Thoracic aorta (tissue), 2 donors: ENCODE results near the gene CAMSAP1. TPM values are rescaled to one million over a fixed set of nuclear protein-coding genes. Genes with fewer than 3 reads are reported as not detected.
"Not testable (repeated sequence)": the region's sequence is repeated elsewhere in the genome, so short reads cannot be mapped to it uniquely, and the experiment has no call there.

ENCODE experiments used
- ATAC-seq: fragments of 150-250 bp; one replicate; pipeline ENCODE4 v1.8.0; 2017; ENCODE audit warnings: low read depth; ENCODE audit not compliant: insufficient number of reproducible peaks, low FRiP score
- DNase-seq: peaks from one replicate; pipeline ENCODE4 v3.0.0-alpha.2; 2020; ENCODE audit warnings: low spot score
- H3K27ac ChIP-seq, 2 donors: fragments of 200-600 bp; sonication (generic); 1 replicate in 1 of 2; 2 replicates in 1 of 2; pipeline ENCODE4 v1.5.1; 2016; ENCODE audit warnings: mild to moderate bottlenecking in 2 of 2, moderate library complexity in 2 of 2
- H3K27me3 ChIP-seq: fragments of 200-600 bp; sonication (generic); replicated peaks from 2 replicates; pipeline ENCODE4 v1.6.0; 2016; ENCODE audit warnings: mild to moderate bottlenecking; ENCODE audit not compliant: insufficient read depth
- H3K36me3 ChIP-seq: fragments of 200-600 bp; sonication (generic); one replicate; pipeline ENCODE4 v1.5.1; 2016
- H3K4me1 ChIP-seq, 2 donors: fragments of 200-600 bp; sonication (generic); 1 replicate in 1 of 2; 2 replicates in 1 of 2; pipeline versions ENCODE4 v1.5.1 to v1.6.0; 2016; ENCODE audit warnings: low read depth in 2 of 2, mild to moderate bottlenecking in 1 of 2; ENCODE audit not compliant: control insufficient read depth in 1 of 2
- H3K4me3 ChIP-seq: fragments of 200-600 bp; sonication (generic); 2 replicates; pipeline ENCODE4 v1.5.1; 2016; ENCODE audit warnings: mild to moderate bottlenecking
- H3K9me3 ChIP-seq: fragments of 200-600 bp; sonication (generic); 2 replicates; pipeline ENCODE4 v1.5.1; 2016
- total RNA-seq, 2 donors: library from RNA; depleted of rRNA; stranded (reverse); fragments of >200 nt; gene quantifications; one replicate each; pipeline versions ENCODE4 v1.1.0 to v1.2.3, GENCODE V29; 2016
- TF ChIP-seq, protein P1 (sequence below): fragments of 200-600 bp; sonication (generic); IDR thresholded peaks from one replicate; pipeline ENCODE4 v1.5.1; 2019; ENCODE audit warnings: antibody characterized with exemption

CAMSAP1 gene
- total RNA-seq, 2 donors from 2014 or later: 19.1 to 20.2 TPM

DNA sequence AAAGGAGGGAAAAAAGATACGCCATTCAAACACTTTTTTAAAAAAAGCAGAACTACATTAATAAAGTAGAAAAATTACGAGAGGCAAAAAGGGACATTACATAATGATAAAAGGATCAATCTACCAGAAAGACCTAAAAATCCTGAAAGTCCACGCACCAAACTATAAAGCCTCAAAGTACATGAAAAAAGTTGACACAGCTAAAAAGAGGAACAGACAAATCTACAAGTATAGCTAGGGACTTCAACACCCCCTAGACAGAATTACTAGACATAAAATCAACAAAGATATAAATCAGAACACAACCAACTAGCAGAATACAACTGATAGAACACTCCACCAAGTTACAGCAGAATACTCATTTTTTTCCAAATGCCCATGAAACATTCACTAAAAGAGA, 11.1 kb downstream of the CAMSAP1 start:
- no peak overlapping the region for H3K27ac ChIP-seq
- ATAC-seq (no peak), DNase-seq (no peak)
- H3K4me3 ChIP-seq: no peak overlapping the region
- H3K9me3 ChIP-seq: no peaks in the 10 kb centered on the region
- no peaks in the 10 kb centered on the region for H3K4me1 ChIP-seq
- H3K36me3 ChIP-seq: no peaks in the 10 kb centered on the region
- TF ChIP-seq, protein P1, sequence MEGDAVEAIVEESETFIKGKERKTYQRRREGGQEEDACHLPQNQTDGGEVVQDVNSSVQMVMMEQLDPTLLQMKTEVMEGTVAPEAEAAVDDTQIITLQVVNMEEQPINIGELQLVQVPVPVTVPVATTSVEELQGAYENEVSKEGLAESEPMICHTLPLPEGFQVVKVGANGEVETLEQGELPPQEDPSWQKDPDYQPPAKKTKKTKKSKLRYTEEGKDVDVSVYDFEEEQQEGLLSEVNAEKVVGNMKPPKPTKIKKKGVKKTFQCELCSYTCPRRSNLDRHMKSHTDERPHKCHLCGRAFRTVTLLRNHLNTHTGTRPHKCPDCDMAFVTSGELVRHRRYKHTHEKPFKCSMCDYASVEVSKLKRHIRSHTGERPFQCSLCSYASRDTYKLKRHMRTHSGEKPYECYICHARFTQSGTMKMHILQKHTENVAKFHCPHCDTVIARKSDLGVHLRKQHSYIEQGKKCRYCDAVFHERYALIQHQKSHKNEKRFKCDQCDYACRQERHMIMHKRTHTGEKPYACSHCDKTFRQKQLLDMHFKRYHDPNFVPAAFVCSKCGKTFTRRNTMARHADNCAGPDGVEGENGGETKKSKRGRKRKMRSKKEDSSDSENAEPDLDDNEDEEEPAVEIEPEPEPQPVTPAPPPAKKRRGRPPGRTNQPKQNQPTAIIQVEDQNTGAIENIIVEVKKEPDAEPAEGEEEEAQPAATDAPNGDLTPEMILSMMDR: no peak
- no peaks in the 10 kb centered on the region for H3K27me3 ChIP-seq

DNA sequence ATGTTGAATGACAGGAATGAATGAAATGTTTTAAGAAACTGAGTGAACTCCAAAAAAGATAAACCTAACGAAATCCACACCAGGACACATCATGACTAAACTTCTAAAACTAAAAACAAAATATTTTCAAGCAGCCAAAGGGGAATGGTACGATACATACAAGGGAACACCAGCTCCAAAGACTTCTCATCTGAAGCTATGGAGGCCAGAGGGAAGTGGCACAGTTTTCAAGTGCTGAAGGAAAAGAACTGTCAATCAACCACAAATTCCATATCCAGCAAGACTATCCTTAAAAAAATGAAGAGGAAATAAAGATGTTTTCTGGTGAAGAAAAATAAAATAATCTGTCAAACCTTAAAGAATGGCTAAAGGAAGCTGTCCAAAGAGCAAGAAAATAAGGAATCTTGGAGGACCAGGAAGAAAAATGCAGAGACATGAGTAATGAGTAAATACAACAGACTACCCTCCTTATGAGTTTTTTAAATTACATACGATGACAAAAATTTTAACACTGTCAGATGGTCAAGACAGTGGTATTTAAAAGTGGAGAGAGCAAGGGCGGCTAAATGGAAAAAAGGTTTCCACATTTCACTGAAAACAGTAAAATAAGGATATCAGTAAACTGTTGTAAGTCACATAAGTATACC, 12.0 kb downstream of the CAMSAP1 start:
- H3K4me1 ChIP-seq: no peaks in the 10 kb centered on the region
- TF ChIP-seq, protein P1: no peak
- no peaks in the 10 kb centered on the region for H3K36me3 ChIP-seq
- no peaks in the 10 kb centered on the region for H3K27me3 ChIP-seq
- no peaks in the 10 kb centered on the region for H3K9me3 ChIP-seq
- H3K27ac ChIP-seq: no peak overlapping the region
- DNase-seq (no peak), ATAC-seq (no peak)
- no peak overlapping the region for H3K4me3 ChIP-seq

DNA sequence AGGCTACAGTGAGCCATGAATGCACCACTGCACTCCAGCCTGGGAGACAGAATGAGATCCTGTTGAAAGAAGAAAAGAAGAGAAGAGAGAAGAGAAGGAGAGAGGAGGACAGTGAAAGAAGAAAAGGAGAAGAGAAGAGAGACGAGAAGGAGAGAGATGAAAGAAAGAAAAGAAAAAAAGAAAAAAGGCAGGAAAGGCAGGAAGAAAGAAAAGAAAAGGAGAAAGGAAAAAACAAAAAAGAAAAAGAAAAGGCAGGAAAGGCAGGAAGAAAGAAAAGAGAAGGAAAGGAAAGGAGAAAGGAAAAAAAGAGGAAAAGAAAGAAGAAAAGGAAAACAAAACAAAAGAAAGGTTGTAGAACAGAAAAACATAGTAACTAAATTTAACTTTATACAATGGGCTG, 14.2 kb downstream of the CAMSAP1 start:
- Histone ChIP-seq H3K4me1 (peaks cover 0 to 4% of the 10 kb centered on the region in 2 donors), H3K9me3 (no peaks in the 10 kb centered on the region), H3K4me3 (no peak overlapping the region), H3K27me3 (no peaks in the 10 kb centered on the region), H3K36me3 (no peaks in the 10 kb centered on the region), H3K27ac (no peak overlapping the region)
- ATAC-seq: no peak
- TF ChIP-seq, protein P1: no peak
- no peak for DNase-seq

DNA sequence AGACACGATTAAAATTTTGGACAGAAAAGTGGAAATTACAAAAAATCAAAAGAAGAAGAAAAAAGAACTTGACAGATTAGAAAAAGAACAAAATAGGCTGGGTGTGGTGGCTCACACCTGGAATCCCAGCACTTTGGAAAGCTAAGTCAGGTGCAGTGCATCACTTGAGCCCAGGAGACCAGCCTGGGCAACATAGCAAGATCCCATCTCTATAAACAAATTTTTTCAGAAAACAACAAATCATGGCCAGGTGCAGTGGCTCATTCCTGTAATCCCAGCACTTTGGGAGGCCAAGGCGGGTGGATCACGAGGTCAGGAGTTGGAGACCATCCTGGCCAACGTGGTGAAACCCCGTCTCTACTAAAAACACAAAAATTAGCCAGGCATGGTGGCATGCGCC, 15.0 kb downstream of the CAMSAP1 start:
- not testable (repeated sequence) for H3K27me3 ChIP-seq, H3K27ac ChIP-seq, ATAC-seq, H3K4me3 ChIP-seq, H3K9me3 ChIP-seq, H3K36me3 ChIP-seq, DNase-seq
- peaks cover under 1 to 11% of the 10 kb centered on the region in 2 donors for H3K4me1 ChIP-seq

DNA sequence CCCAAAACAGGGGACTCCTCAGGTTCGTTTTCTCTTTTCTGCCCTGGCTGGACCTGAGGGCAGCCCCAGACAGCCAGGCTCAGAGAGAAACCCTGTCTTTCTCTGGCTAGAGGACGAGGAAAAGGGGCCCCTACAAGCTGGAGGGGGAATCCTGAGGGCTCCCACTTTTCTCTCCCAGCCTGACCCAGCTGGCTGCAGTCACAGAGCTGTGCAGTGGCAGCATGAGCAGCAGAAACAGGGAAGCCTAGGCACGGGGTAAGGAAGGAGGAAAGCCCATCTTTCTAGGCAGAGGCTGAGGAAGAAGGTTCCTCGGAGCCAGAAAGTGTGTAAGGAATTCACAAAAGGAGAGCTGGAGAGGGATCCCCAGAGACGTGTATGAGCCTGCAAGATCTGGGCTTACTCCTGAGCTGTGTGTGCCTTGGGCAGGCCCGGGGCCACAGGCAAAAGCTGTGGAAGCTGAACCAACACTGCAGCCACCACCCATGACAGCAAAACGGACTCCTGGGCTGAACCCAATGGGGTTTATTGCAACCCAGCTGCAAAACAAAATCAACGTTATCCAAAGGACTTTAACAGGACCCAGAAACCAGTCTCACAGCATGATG, 16.2 kb downstream of the CAMSAP1 start:
- Histone ChIP-seq H3K36me3 (no peaks in the 10 kb centered on the region), H3K4me1 (peaks cover 11 to 23% of the 10 kb centered on the region in 2 donors), H3K27ac (no peak overlapping the region), H3K27me3 (no peaks in the 10 kb centered on the region), H3K9me3 (no peaks in the 10 kb centered on the region), H3K4me3 (no peak overlapping the region)
- ATAC-seq: no peak
- TF ChIP-seq, protein P1: no peak
- no peak for DNase-seq
